Raji (cell line): Measurements from ENCODE around the gene ZNF524.

Source experiments
- POLR2A ChIP-seq: IDR thresholded peaks from 2 replicates; pipeline ENCODE4 v1.6.1; 2011; ENCODE audit warnings: low read depth, low read length, control low read depth; ENCODE audit not compliant: insufficient read depth

ZNF524 gene

DNA sequence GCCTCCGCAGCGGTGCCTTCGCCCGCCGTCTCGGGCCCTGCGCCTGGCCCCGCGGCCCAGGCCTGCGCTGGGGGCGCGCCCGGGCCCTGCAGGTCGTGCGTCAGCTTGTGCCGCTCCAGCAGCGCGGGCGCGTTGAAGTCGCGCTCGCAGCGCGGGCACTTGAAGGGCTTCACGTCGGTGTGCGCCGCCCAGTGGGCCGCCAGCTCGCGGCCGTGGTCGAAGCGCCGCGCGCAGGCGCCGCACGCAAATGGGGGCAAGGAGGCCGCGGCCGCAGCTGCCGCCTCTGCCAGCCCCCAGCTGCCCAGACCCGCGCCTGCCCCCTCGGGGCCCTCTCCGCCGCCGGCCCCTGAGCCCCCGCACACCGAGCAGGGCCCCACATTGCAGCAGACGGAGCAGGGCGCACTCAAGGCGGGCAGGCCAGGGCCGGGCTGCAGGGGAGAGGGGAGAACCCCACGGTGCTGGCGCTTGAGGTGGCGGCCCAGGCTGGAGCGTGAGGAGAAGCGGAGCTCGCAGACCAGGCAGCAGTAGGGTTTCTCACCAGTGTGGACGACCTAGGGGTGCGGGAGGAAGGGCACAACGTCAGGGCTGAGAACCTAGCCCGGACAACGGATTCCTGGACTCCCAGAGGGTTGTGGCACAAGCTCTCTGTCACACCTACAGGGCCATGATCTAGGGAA, 6.9 kb upstream of the ZNF524 start:
- TF ChIP-seq POLR2A, result no peak

- no peak for TF ChIP-seq POLR2A
These were observed 5.0 kb upstream of the ZNF524 start for GRCh38 chr19:55594996-55595545.

DNA sequence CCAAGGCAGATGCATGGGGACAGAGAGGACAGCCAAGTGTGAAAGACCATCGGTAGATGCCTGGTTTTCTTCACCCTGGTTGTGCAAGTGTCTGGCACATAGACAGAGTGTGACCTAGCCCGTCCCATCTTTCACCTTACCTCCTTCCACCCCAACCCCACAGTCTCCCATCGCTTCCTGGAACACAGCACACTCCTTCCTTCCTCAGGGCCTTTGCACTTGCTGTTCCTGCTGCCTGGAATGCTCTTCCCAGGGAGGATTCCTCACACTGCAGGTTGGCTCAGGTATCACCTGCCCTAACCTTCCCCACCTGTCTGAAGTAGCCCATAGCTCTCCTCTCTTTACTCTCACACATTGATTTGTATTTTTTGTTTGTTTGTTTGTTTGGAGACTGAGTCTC, 3.8 kb upstream of the ZNF524 start:
- no peak for TF ChIP-seq POLR2A

GRCh38 chr19:55597501-55597921, 2.6 kb upstream of the ZNF524 start:
- TF ChIP-seq POLR2A, result no peak

GRCh38 chr19:55598034-55598433, 2.1 kb upstream of the ZNF524 start:
- no peak for TF ChIP-seq POLR2A

DNA sequence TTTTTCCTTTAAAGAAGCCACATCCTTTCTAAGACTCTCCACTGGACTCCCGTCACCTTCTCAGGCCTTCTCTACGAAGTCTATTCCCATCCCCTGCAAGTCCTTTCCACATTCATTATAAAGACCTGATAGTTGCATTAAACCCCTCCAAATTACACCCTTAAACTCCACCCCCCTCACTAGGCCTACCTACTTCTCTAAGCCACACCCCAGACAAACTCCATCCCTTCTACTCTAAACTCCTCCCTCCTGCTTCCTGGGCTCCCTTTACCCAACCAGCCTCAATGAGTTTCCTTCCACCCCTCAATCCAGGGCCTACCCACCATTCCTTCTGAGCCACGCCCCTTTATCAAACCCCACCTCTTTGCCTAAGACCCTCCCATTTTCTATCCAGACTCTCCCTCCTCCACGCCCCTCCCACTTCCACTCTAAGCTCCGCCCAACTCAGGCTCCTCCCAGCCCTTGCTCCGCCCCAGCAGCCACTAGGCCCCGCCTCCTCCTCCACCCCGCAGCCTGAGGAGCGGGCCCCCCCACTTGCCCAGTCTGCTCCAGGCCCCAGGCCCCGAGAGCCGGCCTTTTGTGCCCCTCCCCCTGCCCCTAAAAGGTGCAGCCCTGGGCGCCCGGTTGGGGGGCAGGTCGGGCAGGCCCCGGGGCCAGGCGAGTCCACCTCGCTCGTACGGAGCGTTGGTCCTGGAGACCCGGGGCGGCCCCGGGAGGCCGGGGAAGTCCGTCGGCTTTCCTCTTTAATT, 1.2 kb upstream of the ZNF524 start:
- TF ChIP-seq POLR2A, result no peak; the same call in 1 of the 2 replicates

- peak; percentile 24 for TF ChIP-seq POLR2A
These were observed 633 bp upstream of the ZNF524 start, which contains the start of gene FIZ1 for GRCh38 chr19:55599468-55599841. Gene FIZ1 (minus strand): TSS chr19:55599517. CDS start chr19:55597865, 1,652 bp downstream.

- peak; percentile 55; the same call in 1 of the 2 replicates for TF ChIP-seq POLR2A
These were observed 557 bp downstream of the ZNF524 start for GRCh38 chr19:55600662-55601028.

- no peak for TF ChIP-seq POLR2A
These were observed 996 bp downstream of the ZNF524 start for GRCh38 chr19:55601084-55601483.

- TF ChIP-seq POLR2A, result no peak
These were observed 2.3 kb downstream of the ZNF524 start for GRCh38 chr19:55602104-55603001.

- no peak for TF ChIP-seq POLR2A
These were observed 3.0 kb downstream of the ZNF524 start for GRCh38 chr19:55603115-55603514.

DNA sequence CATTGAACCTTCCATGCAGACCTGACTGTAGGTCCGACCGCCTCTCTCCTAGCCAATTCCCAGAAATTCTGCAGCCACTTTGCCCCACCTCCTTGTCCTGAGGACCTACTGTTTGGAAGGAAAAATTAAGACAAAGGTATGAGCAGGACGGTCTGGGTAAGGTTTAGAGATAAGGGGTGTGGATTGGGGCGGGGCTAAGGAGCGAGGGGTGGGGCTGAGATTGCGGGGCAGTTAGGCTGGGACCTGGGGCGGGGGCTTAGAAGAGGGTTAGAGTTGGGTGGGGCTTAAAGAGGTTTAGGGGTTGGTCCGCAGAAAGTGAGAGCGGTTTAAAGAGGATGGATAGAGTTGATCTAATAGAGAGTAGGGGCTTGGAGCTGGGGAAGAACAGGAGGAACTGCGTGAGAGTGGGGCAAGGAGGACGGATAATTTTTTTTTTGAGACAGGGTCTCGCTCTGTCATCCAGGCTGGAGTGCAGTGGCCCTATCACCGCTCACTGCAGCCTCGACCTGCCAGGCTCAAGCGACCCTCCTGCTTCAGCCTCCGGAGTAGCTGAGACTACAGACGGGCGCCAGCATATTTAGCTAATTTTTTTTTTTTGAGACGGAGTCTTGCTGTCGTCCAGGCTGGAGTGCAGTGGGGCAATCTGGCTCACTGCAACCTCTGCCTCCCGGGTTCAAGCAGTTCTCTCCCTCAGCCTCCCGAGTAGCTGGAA, 3.6 kb downstream of the ZNF524 start:
- no peak for TF ChIP-seq POLR2A

DNA sequence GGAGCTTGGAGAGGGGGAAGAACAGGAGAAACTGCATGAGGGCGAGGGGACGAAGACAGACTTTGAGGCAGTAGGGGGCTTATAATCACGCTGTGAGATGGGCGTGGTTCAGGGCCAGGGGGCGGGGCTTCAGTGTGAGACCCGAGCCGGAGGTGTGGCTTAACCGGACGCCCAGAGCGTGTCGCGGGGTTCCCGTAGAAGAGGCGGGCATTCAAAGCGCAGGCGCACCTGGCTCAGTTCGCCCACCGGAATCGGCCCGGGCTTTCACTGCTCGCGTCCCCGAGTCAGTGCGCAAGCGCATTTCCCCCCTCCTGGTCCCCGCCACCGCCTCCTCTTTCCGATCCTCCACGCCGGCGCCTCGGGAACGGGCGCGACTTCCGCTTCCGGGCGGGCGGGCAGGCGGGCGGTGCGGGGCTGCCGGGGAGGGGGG, 5.1 kb downstream of the ZNF524 start:
- peak; percentile 59; the same call in 1 of the 2 replicates for TF ChIP-seq POLR2A
